ENCODE results near the gene SLC38A2.

Gene SLC38A2

GRCh38 chr12:46384451-46385309 lies 12.1 kb upstream of the SLC38A2 start:
- no peak for DNase-seq (ENCODE audit: low spot score)
- TF ChIP-seq CTCF (conservative IDR thresholded peaks at IDR 0.05; ENCODE audit: low read depth), result no peak
- CTCF ChIA-PET, result interaction anchor here (0.7 to 1.1 kb wide), 2 partner anchors 68 to 293 kb away, joined by 3 read pairs; no protein-coding TSS in a partner anchor
- POLR2A ChIA-PET (ENCODE audit: low non-redundant PET), result interaction anchor here (0.6 to 0.9 kb wide), 2 partner anchors 172 to 1028 kb away, joined by 3 read pairs; no protein-coding TSS in a partner anchor
- H3K27ac ChIP-seq, result peak overlapping the region; percentile 99

GRCh38 chr12:46383654-46384450 lies 11.3 kb upstream of the SLC38A2 start:
- DNase-seq (ENCODE audit: low spot score), result peak; percentile 41
- ChIA-PET POLR2A (ENCODE audit: low non-redundant PET) (interaction anchor here (0.6 to 0.9 kb wide), 2 partner anchors 173 to 1029 kb away, joined by 3 read pairs; no protein-coding TSS in a partner anchor), CTCF (interaction anchor here (0.6 to 1.1 kb wide), 4 partner anchors 68 to 437 kb away, joined by 3 to 4 read pairs (median 3); no protein-coding TSS in a partner anchor)
- peak overlapping the region; percentile 99 for H3K27ac ChIP-seq
- no peak for TF ChIP-seq CTCF (conservative IDR thresholded peaks at IDR 0.05; ENCODE audit: low read depth)

GRCh38 chr12:46382964-46383653 lies 10.5 kb upstream of the SLC38A2 start:
- ChIA-PET CTCF (interaction anchor here (0.6 to 1.1 kb wide), 4 partner anchors 32 to 436 kb away, joined by 3 to 4 read pairs (median 3); no protein-coding TSS in a partner anchor), POLR2A (ENCODE audit: low non-redundant PET) (interaction anchor here (0.9 kb wide), 1 partner anchor 173 kb away, joined by 3 read pairs; no protein-coding TSS in a partner anchor)
- peak; percentile 31; the same call in 1 of the 2 replicates for TF ChIP-seq CTCF (conservative IDR thresholded peaks at IDR 0.05; ENCODE audit: low read depth)
- DNase-seq (ENCODE audit: low spot score), result peak; percentile 88
- H3K27ac ChIP-seq, result peak overlapping the region; percentile 99

GRCh38 chr12:46382408-46382963 lies 9.9 kb upstream of the SLC38A2 start:
- ChIA-PET POLR2A (ENCODE audit: low non-redundant PET) (no interaction called here), CTCF (interaction anchor here (0.6 kb wide), 2 partner anchors 19 to 32 kb away, joined by 3 to 4 read pairs; no protein-coding TSS in a partner anchor)
- TF ChIP-seq CTCF (conservative IDR thresholded peaks at IDR 0.05; ENCODE audit: low read depth), result no peak
- H3K27ac ChIP-seq, result peak overlapping the region; percentile 99
- no peak for DNase-seq (ENCODE audit: low spot score)

GRCh38 chr12:46380881-46381280 lies 8.3 kb upstream of the SLC38A2 start:
- ChIA-PET CTCF (interaction anchor here (0.7 kb wide), 2 partner anchors 14 to 134 kb away, joined by 3 read pairs; no protein-coding TSS in a partner anchor), POLR2A (ENCODE audit: low non-redundant PET) (no interaction called here)
- TF ChIP-seq CTCF (conservative IDR thresholded peaks at IDR 0.05; ENCODE audit: low read depth), result no peak
- H3K27ac ChIP-seq, result no peak overlapping the region
- DNase-seq (ENCODE audit: low spot score), result no peak
